Right lobe of liver (tissue), 6 donors: ENCODE data around the gene CDH15. TPM values are rescaled to one million over a fixed set of nuclear protein-coding genes. Genes with fewer than 3 reads are reported as not detected.

Source experiments
- ATAC-seq, 4 donors: fragments of 200-7000 bp; cut with Tn5 transposase; one replicate each; pipeline ENCODE4 v1.9.1; 2020; ENCODE audit warnings: mild to moderate bottlenecking in 4 of 4, moderate library complexity in 4 of 4
- DNase-seq, 3 donors: peaks; one replicate each; pipeline ENCODE4 v3.0.0-alpha.2; 2020
- H3K27ac ChIP-seq, 3 donors: fragments of 200-600 bp; one replicate each; pipeline ENCODE4 v1.8.0; 2022
- H3K27me3 ChIP-seq, 2 donors: fragments of 200-600 bp; one replicate each; pipeline ENCODE4 v1.8.0; 2022
- H3K36me3 ChIP-seq, 4 donors: fragments of 200-600 bp; sonication (generic) in 1 of 4; one replicate each; pipeline versions ENCODE4 v1.5.1 to v1.8.0; 2017 to 2022; ENCODE audit warnings: control low read depth in 1 of 4
- H3K4me1 ChIP-seq, 4 donors: fragments of 200-600 bp; sonication (generic) in 1 of 4; one replicate each; pipeline versions ENCODE4 v1.5.1 to v1.8.0; 2017 to 2022; ENCODE audit warnings: control low read depth in 1 of 4
- H3K4me3 ChIP-seq, 3 donors: fragments of 200-600 bp; one replicate each; pipeline ENCODE4 v1.8.0; 2022
- H3K9me3 ChIP-seq, 4 donors: fragments of 200-600 bp; sonication (generic) in 1 of 4; one replicate each; pipeline versions ENCODE4 v1.5.1 to v1.8.0; 2017 to 2022; ENCODE audit warnings: control low read depth in 1 of 4
- CTCF ChIP-seq, 4 donors: fragments of 200-600 bp in 3 of 4; fragments of 450-650 bp in 1 of 4; IDR thresholded peaks; one replicate each; pipeline versions ENCODE4 v1.5.1 to v1.8.0; 2016 to 2022; ENCODE audit warnings: antibody characterized with exemption in 4 of 4, mild to moderate bottlenecking in 2 of 4
- POLR2A ChIP-seq: fragments of 450-650 bp; IDR thresholded peaks from one replicate; pipeline ENCODE4 v1.6.1; 2017; ENCODE audit warnings: antibody characterized with exemption, mild to moderate bottlenecking
- WGBS: methylation state at CpG from one replicate; pipeline ENCODE4 v1.1.6; 2018; ENCODE audit warnings: low coverage, low lambda C conversion rate; ENCODE audit not compliant: insufficient coverage; ENCODE audit errors: missing lambda C conversion rate; 5-methylcytosine and 5-hydroxymethylcytosine counted together
- intact Hi-C, 2 donors: fragments of 100-400 bp; cut with DNase I; formaldehyde crosslinking; loops; one replicate each; pipeline versions ENCODE4 v1.11.2 to v1.14.1; 2022
- total RNA-seq, 6 experiments: library from RNA; depleted of rRNA in 2 of 6; stranded (reverse); fragments of >200 nt in 2 of 6; fragmentation: NEBNext Ultra II Directional in 3 of 6; extraction: Animal tissue kit (Norgen Biotek cat#: 25700) in 3 of 6; gene quantifications; one replicate each; pipeline versions ENCODE4 v1.1.0 to v1.2.4, GENCODE V29; 2016 to 2023
- donor health status: DM: no; HTN: yes; CAD: no.
- donor health status: DM: no; HTN: no; CAD: no.
- donor health status: DM: no; HTN: no; CAD: no.
- donor health status: DM: no; HTN: yes; CAD: no.
- donor health status: DM: no; HTN: yes; CAD: no.

The CDH15 gene
- total RNA-seq, 6 experiments from 2014 or later, result 0.12 to 3.3 (median 0.15) TPM; not detected in 1

- Histone ChIP-seq H3K4me3 (no peak overlapping the region), H3K4me1 (no peaks in the 10 kb centered on the region), H3K9me3 (no peaks in the 10 kb centered on the region), H3K27ac (no peak overlapping the region), H3K36me3 (no peaks in the 10 kb centered on the region), H3K27me3 (no peaks in the 10 kb centered on the region)
- no peak for TF ChIP-seq POLR2A
- ATAC-seq, result no peak
- DNase-seq, result peak in 1 of 3 donors; percentile 39
- intact Hi-C loops, result no loop called here
- 90% methylated on average over 2 of the region's 12 CpGs for WGBS
Observed at GRCh38 chr16:89123831-89124100, 47.8 kb upstream of the CDH15 start.

GRCh38 chr16:89129378-89129777 lies 42.2 kb upstream of the CDH15 start:
- ATAC-seq, result no peak
- TF ChIP-seq CTCF (IDR thresholded peaks at IDR 0.05) (no peak), POLR2A (no peak)
- WGBS, result 100% methylated on average over 1 of the region's 1 CpG
- H3K4me1 ChIP-seq, result no peaks in the 10 kb centered on the region
- intact Hi-C loops, result no loop called here
- peaks cover 0 to 11% (median 6%) of the 10 kb centered on the region in 4 donors for H3K36me3 ChIP-seq
- no peak overlapping the region for H3K27ac ChIP-seq
- no peak overlapping the region for H3K4me3 ChIP-seq
- DNase-seq, result no peak
- H3K27me3 ChIP-seq, result no peaks in the 10 kb centered on the region
- no peaks in the 10 kb centered on the region for H3K9me3 ChIP-seq

- ATAC-seq, result no peak
- no peak overlapping the region for H3K27ac ChIP-seq
- 79% methylated on average over 2 of the region's 5 CpGs for WGBS
Observed at GRCh38 chr16:89130448-89130847, 41.1 kb upstream of the CDH15 start.

GRCh38 chr16:89131783-89132182 lies 39.8 kb upstream of the CDH15 start:
- Histone ChIP-seq H3K36me3 (peaks cover 0 to 11% (median 6%) of the 10 kb centered on the region in 4 donors), H3K4me1 (no peaks in the 10 kb centered on the region), H3K4me3 (no peak overlapping the region), H3K27me3 (no peaks in the 10 kb centered on the region), H3K9me3 (no peaks in the 10 kb centered on the region), H3K27ac (no peak overlapping the region)
- ATAC-seq (peak in 1 of 4 donors; percentile 16), DNase-seq (peak in 2 of 3 donors; percentile 28 to 35)
- TF ChIP-seq CTCF (IDR thresholded peaks at IDR 0.05) (no peak), POLR2A (no peak)
- WGBS, result 91% methylated on average over 8 of the region's 17 CpGs
- intact Hi-C loops, result no loop called here

More at GRCh38 chr16:89130448-89130847, 41.1 kb upstream of the CDH15 start:
- Histone ChIP-seq H3K27me3 (no peaks in the 10 kb centered on the region), H3K4me1 (no peaks in the 10 kb centered on the region), H3K9me3 (no peaks in the 10 kb centered on the region), H3K4me3 (no peak overlapping the region), H3K36me3 (peaks cover 0 to 11% (median 6%) of the 10 kb centered on the region in 4 donors)
- intact Hi-C loops, result no loop called here
- no peak for TF ChIP-seq CTCF (IDR thresholded peaks at IDR 0.05)
- no peak for DNase-seq

- 100% methylated on average over 5 of the region's 22 CpGs for WGBS
- Histone ChIP-seq H3K9me3 (no peaks in the 10 kb centered on the region), H3K27ac (no peak overlapping the region), H3K4me3 (no peak overlapping the region), H3K36me3 (peaks cover 0 to 11% (median 6%) of the 10 kb centered on the region in 4 donors), H3K27me3 (no peaks in the 10 kb centered on the region), H3K4me1 (no peaks in the 10 kb centered on the region)
- peak in 2 of 3 donors; percentile 39 to 41 for DNase-seq
- ATAC-seq, result peak in 1 of 4 donors; percentile 24
- TF ChIP-seq CTCF (IDR thresholded peaks at IDR 0.05) (no peak), POLR2A (no peak)
- intact Hi-C loops, result no loop called here
Observed at GRCh38 chr16:89132194-89133005, 39.1 kb upstream of the CDH15 start.
